ENCODE data around the gene AKAP8. TPM values are rescaled to one million over a fixed set of nuclear protein-coding genes. Genes with fewer than 3 reads are reported as not detected.

The AKAP8 gene
- total and polyA plus RNA-seq, 2 experiments from 2014 or later: 13.4 to 14.6 TPM

DNA sequence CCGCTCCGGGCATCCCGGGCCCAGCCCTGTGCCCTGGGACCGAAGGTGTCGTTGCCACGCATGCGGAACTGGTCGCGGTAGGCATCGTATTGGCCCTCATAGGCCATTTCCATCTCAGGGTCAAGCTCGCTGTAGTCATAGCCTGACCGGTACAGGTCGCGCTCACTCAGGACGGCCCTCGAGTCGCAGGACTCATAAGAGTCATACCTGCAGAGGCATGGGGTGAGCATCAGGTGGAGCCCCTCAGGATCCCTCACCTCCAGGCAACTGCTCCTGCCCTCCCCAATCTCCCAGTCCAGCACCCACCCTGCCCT, 21.8 kb upstream of the AKAP8 start:
- Histone ChIP-seq H3F3A (ENCODE audit: insufficient read depth) (no peaks in the 10 kb centered on the region), H3K4me3 (no peak overlapping the region), H3K9me2 (ENCODE audit: insufficient read depth) (no peaks in the 10 kb centered on the region), H3K9me3 (ENCODE audit: low read depth) (no peaks in the 10 kb centered on the region), H4K20me1 (ENCODE audit: insufficient read depth) (peaks cover 6% of the 10 kb centered on the region; the same call in 1 of the 2 replicates), H3K36me3 (ENCODE audit: low read depth) (peaks cover 20% of the 10 kb centered on the region), H3K9ac (no peak overlapping the region), H3K4me1 (ENCODE audit: insufficient read depth) (no peaks in the 10 kb centered on the region), H3K79me2 (ENCODE audit: insufficient read depth) (peaks cover 71% of the 10 kb centered on the region), H3K27ac (no peak overlapping the region), H2AFZ (no peak overlapping the region), H3K27me3 (replicated peaks; ENCODE audit: insufficient read depth) (no peaks in the 10 kb centered on the region), H3K4me2 (ENCODE audit: unreplicated experiment) (no peak overlapping the region)
- TF ChIP-seq EZH2phosphoT487 (IDR thresholded peaks at IDR 0.05; ENCODE audit: insufficient read depth, low read depth) (no peak), EZH2 (IDR thresholded peaks at IDR 0.05; ENCODE audit: insufficient read depth, poor library complexity, severe bottlenecking) (no peak)
- in situ Hi-C loops (cut with MboI): no loop called here
- WGBS, 2 experiments (ENCODE audit: low coverage in 1 of 2, low lambda C conversion rate in 2 of 2, missing lambda C conversion rate in 2 of 2): 96% methylated on average over 10 to 17 of the region's 17 CpGs
- DNase-seq: no peak

DNA sequence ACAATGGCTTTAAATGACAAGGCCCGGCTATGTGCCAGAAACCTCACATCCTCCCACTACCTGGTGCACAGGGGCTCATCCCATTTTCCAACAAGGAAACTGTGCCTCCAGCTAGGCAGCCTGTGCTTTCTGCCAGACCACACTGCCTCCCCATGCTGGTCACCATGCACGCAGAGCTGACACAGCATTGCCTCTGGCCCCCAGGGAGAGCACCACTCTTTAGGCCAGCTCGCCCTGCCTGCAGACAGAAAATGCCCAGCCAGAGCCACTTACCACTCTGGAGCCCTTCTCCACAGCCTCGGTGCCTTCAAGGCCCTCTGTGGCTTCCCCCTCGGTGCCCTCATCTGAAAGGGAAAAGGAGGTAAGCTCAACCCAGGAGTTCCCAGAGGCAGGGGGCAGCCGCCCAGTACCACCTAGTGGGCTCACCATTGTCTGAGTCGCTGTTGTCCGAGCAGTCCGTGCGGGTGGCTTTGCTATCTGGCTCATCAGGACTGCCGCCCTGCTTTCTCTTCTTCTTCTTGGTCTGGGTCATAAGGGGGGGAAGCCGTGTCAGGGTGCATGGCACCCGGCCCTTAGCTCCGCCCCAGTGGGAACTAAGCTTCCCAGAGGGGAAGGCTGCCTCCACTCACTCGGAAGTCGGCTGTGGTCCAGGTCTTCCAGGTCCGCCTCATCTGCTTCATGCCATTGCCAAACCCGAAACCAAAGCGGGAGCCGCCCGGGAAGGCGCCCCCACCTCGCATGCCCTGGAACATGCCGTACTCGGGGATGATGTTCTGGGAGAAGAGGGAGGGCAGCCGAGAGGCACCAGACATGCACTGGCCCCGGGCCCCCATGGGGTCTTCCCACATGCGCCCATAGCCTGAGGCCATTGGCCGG, 21.2 kb upstream of the AKAP8 start:
- Histone ChIP-seq H3K9me3 (ENCODE audit: low read depth) (no peaks in the 10 kb centered on the region), H3K4me1 (ENCODE audit: insufficient read depth) (no peaks in the 10 kb centered on the region), H3F3A (ENCODE audit: insufficient read depth) (no peaks in the 10 kb centered on the region), H3K79me2 (ENCODE audit: insufficient read depth) (peaks cover 68% of the 10 kb centered on the region), H3K4me3 (no peak overlapping the region), H4K20me1 (ENCODE audit: insufficient read depth) (peaks cover 6% of the 10 kb centered on the region; the same call in 1 of the 2 replicates), H3K9ac (no peak overlapping the region), H3K27me3 (replicated peaks; ENCODE audit: insufficient read depth) (no peaks in the 10 kb centered on the region), H3K27ac (no peak overlapping the region), H3K9me2 (ENCODE audit: insufficient read depth) (no peaks in the 10 kb centered on the region), H3K4me2 (ENCODE audit: unreplicated experiment) (no peak overlapping the region), H2AFZ (no peak overlapping the region), H3K36me3 (ENCODE audit: low read depth) (peaks cover 20% of the 10 kb centered on the region)
- no peak for DNase-seq
- TF ChIP-seq EZH2 (IDR thresholded peaks at IDR 0.05; ENCODE audit: insufficient read depth, poor library complexity, severe bottlenecking): no peak
- no peak for TF ChIP-seq EZH2phosphoT487 (IDR thresholded peaks at IDR 0.05; ENCODE audit: insufficient read depth, low read depth)
- in situ Hi-C loops (cut with MboI): no loop called here
- WGBS, 2 experiments (ENCODE audit: low coverage in 1 of 2, low lambda C conversion rate in 2 of 2, missing lambda C conversion rate in 2 of 2): 91 to 93% methylated on average over 27 to 29 of the region's 29 CpGs

DNA sequence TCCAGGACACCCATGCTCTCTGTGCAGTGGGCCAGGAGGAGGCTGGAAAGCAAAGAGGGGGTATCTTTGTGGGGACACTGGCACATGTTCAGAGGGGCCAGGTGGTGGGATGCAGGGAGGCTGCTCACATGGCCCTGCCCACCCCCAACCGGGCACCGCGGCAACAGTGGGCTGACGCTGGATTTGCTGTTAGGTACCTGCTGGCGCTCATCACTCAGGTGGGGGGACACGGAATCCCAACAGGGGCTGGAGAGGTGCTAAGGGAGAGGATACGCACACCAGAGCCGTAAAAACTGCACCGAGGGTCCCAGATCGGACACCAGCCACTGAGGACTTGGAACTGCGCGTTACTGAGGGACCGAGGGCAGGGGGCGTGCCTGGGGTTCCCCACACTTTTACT, 20.0 kb upstream of the AKAP8 start:
- WGBS, 2 experiments (ENCODE audit: low coverage in 1 of 2, low lambda C conversion rate in 2 of 2, missing lambda C conversion rate in 2 of 2): 91 to 98% methylated on average over 14 of the region's 14 CpGs
- in situ Hi-C loops (cut with MboI): no loop called here
- H4K20me1 ChIP-seq (ENCODE audit: insufficient read depth): no peaks in the 10 kb centered on the region; the same call in none of the 2 replicates
- H3K4me1 ChIP-seq (ENCODE audit: insufficient read depth): no peaks in the 10 kb centered on the region
- no peaks in the 10 kb centered on the region for H3K9me2 ChIP-seq (ENCODE audit: insufficient read depth)
- H3K36me3 ChIP-seq (ENCODE audit: low read depth): peaks cover 20% of the 10 kb centered on the region
- DNase-seq: no peak
- H3K27ac ChIP-seq: no peak overlapping the region
- H3K9ac ChIP-seq: no peak overlapping the region
- no peaks in the 10 kb centered on the region for H3K9me3 ChIP-seq (ENCODE audit: low read depth)
- H2AFZ ChIP-seq: no peak overlapping the region
- H3K79me2 ChIP-seq (ENCODE audit: insufficient read depth): peaks cover 62% of the 10 kb centered on the region
- H3K4me2 ChIP-seq (ENCODE audit: unreplicated experiment): no peak overlapping the region
- peaks cover 9% of the 10 kb centered on the region for H3F3A ChIP-seq (ENCODE audit: insufficient read depth)
- no peak overlapping the region for H3K4me3 ChIP-seq
- TF ChIP-seq EZH2phosphoT487 (IDR thresholded peaks at IDR 0.05; ENCODE audit: insufficient read depth, low read depth) (no peak), EZH2 (IDR thresholded peaks at IDR 0.05; ENCODE audit: insufficient read depth, poor library complexity, severe bottlenecking) (no peak)
- H3K27me3 ChIP-seq (replicated peaks; ENCODE audit: insufficient read depth): no peaks in the 10 kb centered on the region

DNA sequence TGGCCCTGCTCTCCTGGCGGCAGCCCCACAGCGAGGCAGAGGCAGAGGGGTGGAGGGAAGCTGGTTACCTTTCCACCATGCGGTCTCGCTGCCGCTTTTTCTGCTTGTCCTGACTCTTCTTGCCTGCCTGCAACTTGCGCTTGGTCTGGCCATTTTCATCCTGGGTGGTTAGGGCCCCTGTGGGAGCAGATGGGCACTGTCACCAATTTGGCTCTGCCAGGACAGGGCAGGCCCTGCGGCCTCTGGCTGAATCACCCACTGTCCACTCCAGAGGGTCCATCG, 19.6 kb upstream of the AKAP8 start:
- DNase-seq: no peak
- Histone ChIP-seq H3K27me3 (replicated peaks; ENCODE audit: insufficient read depth) (no peaks in the 10 kb centered on the region), H3K36me3 (ENCODE audit: low read depth) (peaks cover 20% of the 10 kb centered on the region), H3K9me3 (ENCODE audit: low read depth) (no peaks in the 10 kb centered on the region), H3K4me1 (ENCODE audit: insufficient read depth) (peaks cover under 1% of the 10 kb centered on the region), H3K4me2 (ENCODE audit: unreplicated experiment) (no peak overlapping the region), H3K4me3 (no peak overlapping the region), H2AFZ (no peak overlapping the region), H3F3A (ENCODE audit: insufficient read depth) (peaks cover 13% of the 10 kb centered on the region), H3K9ac (no peak overlapping the region), H3K27ac (no peak overlapping the region), H4K20me1 (ENCODE audit: insufficient read depth) (no peaks in the 10 kb centered on the region; the same call in 1 of the 2 replicates), H3K79me2 (ENCODE audit: insufficient read depth) (peaks cover 58% of the 10 kb centered on the region), H3K9me2 (ENCODE audit: insufficient read depth) (no peaks in the 10 kb centered on the region)
- in situ Hi-C loops (cut with MboI): no loop called here
- WGBS, 2 experiments (ENCODE audit: low coverage in 1 of 2, low lambda C conversion rate in 2 of 2, missing lambda C conversion rate in 2 of 2): 93 to 97% methylated on average over 6 to 7 of the region's 8 CpGs
- no peak for TF ChIP-seq EZH2phosphoT487 (IDR thresholded peaks at IDR 0.05; ENCODE audit: insufficient read depth, low read depth)
- TF ChIP-seq EZH2 (IDR thresholded peaks at IDR 0.05; ENCODE audit: insufficient read depth, poor library complexity, severe bottlenecking): no peak
